Activated CD4-positive, CD25-positive, alpha-beta regulatory T cell treated with anti-CD3 and anti-CD28 coated beads, Interleukin-2, amount 50 U/mL, for 16 hours (primary cell): ENCODE data around the gene KLF11.
"Not testable (repeated sequence)": the region's sequence is repeated elsewhere in the genome, so short reads cannot be mapped to it uniquely, and the experiment has no call there.

Experiments used
- DNase-seq: peaks from one replicate; pipeline ENCODE4 v3.0.0-alpha.2; 2020; ENCODE audit warnings: low read depth, low spot score

The KLF11 gene

GRCh38 chr2:10009271-10009810, 34.0 kb upstream of the KLF11 start:
- no peak for DNase-seq

- no peak for DNase-seq
These were observed 33.3 kb upstream of the KLF11 start for GRCh38 chr2:10009811-10010781.

- DNase-seq = not testable (repeated sequence)
These were observed 32.3 kb upstream of the KLF11 start for GRCh38 chr2:10010861-10011605.

- not testable (repeated sequence) for DNase-seq
These were observed 31.6 kb upstream of the KLF11 start for GRCh38 chr2:10011606-10012325.

- DNase-seq = not testable (repeated sequence)
These were observed 30.9 kb upstream of the KLF11 start for GRCh38 chr2:10012366-10012962.

- no peak for DNase-seq
These were observed 30.3 kb upstream of the KLF11 start for GRCh38 chr2:10012963-10013461.

- DNase-seq = not testable (repeated sequence)
These were observed 29.5 kb upstream of the KLF11 start for GRCh38 chr2:10013651-10014417.

GRCh38 chr2:10014418-10015190, 28.7 kb upstream of the KLF11 start:
- DNase-seq = no peak

GRCh38 chr2:10015376-10015989, 27.9 kb upstream of the KLF11 start:
- DNase-seq = not testable (repeated sequence)

- DNase-seq = no peak
These were observed 27.1 kb upstream of the KLF11 start for GRCh38 chr2:10016001-10016801.

- no peak for DNase-seq
These were observed 26.5 kb upstream of the KLF11 start for GRCh38 chr2:10016802-10017258.

GRCh38 chr2:10017313-10017941, 25.9 kb upstream of the KLF11 start:
- no peak for DNase-seq

GRCh38 chr2:10019174-10019573, 24.2 kb upstream of the KLF11 start:
- DNase-seq = no peak

GRCh38 chr2:10019602-10020400, 23.5 kb upstream of the KLF11 start:
- no peak for DNase-seq

GRCh38 chr2:10022041-10022421, 21.3 kb upstream of the KLF11 start:
- DNase-seq = no peak

- DNase-seq = no peak
These were observed 20.9 kb upstream of the KLF11 start for GRCh38 chr2:10022445-10022844.
